Left cardiac atrium (tissue), 4 donors: ENCODE measurements around the gene CTSA. TPM values are rescaled to one million over a fixed set of nuclear protein-coding genes. Genes with fewer than 3 reads are reported as not detected.

Experiments used
- ATAC-seq, 2 donors: fragments of 200-7000 bp; cut with Tn5 transposase; one replicate each; pipeline ENCODE4 v1.9.1; 2020; ENCODE audit warnings: mild to moderate bottlenecking in 2 of 2, moderate library complexity in 2 of 2
- DNase-seq: peaks from one replicate; pipeline ENCODE4 v3.0.0-alpha.2; 2020
- intact Hi-C, 2 donors: fragments of 100-400 bp; cut with DNase I; formaldehyde crosslinking; loops; one replicate each; pipeline versions ENCODE4 v1.14.1 to v1.15.1; 2022 to 2023
- total RNA-seq, 2 donors: library from RNA; stranded (reverse); fragmentation: NEBNext Ultra II Directional; extraction: Animal tissue kit (Norgen Biotek cat#: 25700); gene quantifications; one replicate each; pipeline ENCODE4 v1.2.1, GENCODE V29; 2021
- donor health status: DM: no; HTN: yes; CAD: no.
- donor health status: DM: no; HTN: yes; CAD: no; lungs with severe emphysema.
- donor health status: DM: yes; HTN: yes; CAD: no.
- donor health status: Dilated cardiomyopathy.

Gene CTSA
- total RNA-seq, 2 donors from 2014 or later: 107 to 108 TPM

DNA sequence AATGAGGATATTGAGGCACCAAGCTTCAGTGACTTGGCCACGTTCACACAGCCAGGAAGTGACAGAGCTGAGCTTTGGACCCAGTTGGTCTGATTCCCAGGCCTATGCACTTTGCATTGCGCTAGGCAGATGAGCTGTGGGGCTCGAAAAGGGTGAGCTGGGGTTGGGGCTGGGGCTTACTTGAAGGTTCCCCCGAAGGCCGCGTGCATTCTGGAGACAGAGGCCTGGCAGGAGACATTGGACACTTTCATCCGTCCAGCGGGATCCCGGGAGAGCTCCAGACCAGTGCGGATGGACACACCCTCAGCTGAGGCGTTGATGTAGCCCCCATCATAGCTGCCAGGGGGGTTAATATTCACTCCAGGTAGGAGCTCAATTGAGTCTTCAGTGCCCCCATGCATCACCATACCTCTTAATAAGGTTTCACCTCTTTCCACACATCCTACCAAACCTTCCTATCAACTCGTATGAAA lies 18.2 kb downstream of the CTSA start:
- DNase-seq (no peak), ATAC-seq (no peak)
- intact Hi-C loops: no loop called here

DNA sequence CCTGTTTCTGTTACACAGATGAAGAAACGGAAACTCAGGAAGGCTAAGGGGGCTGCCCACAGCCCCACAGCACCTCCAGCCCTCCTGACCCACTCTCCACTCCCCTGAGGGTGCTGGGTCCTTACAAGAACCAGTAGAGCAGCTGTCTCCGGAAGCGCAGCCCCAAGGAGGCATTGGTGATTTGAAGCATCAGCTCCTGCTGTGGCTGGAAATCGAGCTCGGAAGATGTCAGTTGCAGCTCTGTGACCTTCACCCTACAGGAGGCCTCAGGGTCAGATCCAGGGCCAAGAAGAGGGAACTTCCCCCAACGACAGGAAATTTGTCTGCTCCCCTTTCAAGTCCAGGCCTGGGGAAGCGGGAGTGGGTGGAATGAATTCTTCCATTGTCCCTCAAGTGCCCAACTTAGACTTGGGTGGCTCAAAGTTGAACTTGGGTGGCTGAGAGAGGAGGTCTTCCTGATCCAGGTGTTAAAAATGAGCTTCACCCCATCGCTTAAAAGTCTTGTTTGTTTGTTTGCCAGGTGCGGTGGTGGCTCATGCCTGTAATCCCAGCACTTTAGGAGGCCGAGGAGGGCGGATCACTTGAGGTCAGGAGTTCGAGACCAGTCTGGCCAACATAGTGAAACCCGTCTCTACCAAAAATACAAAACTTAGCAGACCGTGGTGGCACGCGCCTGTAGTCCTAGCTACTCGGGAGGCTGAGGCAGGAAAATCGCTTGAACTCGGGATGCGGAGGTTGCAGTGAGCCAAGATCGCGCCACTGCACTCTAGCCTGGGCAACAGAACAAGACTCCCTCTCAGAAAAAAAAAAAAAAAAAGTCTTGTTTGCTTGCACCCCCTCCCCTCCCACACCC lies 18.9 kb downstream of the CTSA start:
- intact Hi-C loops: no loop called here
- no peak for DNase-seq

DNA sequence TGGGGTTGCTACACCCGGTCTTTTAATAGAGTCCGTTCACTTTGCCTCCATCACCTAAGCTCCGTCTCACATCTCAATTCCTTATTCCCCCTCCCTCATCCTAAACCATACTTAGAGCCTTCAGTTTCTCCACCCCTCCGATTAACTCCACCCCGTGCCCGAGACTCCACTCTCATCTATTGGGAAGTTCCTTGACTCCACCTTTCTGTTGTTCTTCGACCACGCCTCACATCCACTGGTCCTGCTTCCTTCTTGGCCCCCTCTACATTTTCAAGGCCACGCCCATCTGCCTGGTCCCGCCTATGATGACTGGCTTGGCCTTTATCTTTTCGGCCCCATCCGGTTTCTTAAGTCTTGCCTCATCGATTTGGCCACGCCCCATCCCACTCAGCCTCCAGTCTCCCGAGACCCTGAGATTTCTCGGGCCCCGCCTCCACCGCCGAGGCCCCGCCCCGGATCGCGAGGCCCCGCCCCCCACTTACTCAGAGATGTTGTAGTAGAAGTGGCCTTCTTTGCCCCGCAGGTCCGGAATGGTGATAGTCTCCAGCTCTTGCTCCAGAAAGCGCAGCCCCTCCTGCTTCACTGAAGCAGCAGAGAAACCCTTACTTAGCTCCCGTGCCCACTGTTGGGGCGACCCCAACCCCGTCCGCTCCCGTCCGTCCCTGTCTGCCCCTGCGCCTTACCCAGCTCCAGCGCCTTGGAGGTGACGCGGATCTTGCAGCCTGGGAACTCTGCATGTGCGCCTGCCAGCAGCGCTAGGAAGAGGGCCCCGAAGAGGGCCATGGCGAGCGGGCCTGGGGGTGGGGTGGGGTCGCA lies 19.7 kb downstream of the CTSA start:
- DNase-seq: peak; percentile 97
- ATAC-seq: peak; percentile 90 to 91
- intact Hi-C loops: no loop called here

More for the DNA sequence above, 18.9 kb downstream of the CTSA start:
- no peak for ATAC-seq

DNA sequence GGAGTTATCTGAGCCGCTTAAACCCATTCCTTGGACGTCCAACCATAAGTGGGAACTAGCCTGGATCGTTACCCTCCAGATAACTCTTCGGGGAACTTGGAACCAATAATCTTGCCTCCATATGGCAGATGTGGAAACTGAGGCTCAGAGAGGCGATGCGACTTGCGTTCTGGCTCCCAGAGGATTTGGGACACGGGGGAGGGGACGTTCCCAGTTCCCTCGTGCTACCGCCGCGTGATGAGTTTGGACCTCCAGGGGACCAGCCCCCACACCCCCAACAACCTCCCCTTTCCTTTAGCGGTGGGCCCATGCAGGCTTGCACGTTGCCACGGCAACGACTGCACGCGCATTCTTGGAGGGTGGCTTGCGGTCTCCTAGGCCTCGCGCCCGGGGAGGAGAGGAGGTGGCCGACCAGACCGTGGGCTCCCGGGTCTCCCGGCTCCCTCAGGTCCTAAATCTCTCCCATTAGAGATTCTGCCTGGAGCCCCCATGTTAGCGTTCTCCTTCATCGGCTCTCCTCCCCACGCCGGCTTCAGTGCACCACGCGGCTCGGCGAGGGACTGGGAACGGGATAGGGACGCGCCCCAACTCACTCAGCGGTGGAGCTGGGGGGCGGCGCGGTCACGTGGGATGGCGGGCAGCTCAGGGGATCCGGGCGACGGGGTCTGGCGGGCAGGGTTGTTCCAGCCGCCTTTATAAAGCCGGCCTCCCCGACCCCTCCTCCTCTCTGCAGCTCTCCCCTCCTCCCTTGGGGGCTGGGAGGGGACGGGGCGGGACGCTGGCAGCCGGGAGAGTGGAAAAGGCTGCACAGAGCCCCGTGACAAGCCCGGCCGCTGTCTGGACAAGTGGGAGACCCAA lies 20.6 kb downstream of the CTSA start, which contains the start of gene PLTP:
Gene PLTP (minus strand): TSS at position 670 of the 858 bp plus-strand sequence. CDS start 703 bp downstream, outside the sequence.
- intact Hi-C loops: no loop called here
- peak; percentile 78 for DNase-seq

DNA sequence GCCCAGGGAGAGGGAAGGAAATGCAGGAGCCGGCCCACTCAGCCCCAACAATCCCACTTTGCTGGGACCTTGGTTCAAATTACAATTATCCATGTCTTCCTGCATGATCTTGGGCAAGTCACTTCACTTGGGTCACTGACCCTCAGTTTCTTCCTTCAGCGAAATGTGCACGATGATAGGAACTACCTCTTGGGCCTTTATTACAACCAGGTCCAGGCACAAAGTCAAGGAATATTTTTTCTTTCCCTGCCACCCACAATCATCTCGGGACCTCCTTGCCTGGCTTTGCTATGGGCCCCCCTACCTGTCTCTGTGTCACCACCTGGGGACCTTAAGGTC lies 21.2 kb downstream of the CTSA start:
- intact Hi-C loops: no loop called here
- ATAC-seq (no peak), DNase-seq (no peak)

More for the DNA sequence above, 20.6 kb downstream of the CTSA start, which contains the start of gene PLTP:
- ATAC-seq: peak; percentile 62 to 64

DNA sequence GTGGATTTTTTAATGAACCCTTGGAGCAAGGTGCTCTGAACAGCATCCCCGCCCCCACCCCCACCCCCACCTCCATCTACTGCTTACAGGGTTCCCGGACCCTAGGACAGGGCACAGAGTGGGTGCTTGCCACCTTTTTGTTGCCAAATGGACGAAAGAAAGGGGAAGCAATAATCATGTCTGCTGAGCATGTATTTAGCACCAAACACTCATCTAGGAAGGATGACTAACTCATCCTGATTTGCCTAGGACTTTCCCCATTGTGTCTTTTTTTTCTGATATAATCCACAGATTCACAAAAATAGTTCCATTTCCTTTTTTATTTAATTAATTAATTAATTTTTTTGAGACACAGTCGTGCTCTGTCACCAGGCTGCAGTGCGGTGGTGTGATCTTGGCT lies 22.0 kb downstream of the CTSA start:
- intact Hi-C loops: no loop called here
- no peak for ATAC-seq
- DNase-seq: no peak

DNA sequence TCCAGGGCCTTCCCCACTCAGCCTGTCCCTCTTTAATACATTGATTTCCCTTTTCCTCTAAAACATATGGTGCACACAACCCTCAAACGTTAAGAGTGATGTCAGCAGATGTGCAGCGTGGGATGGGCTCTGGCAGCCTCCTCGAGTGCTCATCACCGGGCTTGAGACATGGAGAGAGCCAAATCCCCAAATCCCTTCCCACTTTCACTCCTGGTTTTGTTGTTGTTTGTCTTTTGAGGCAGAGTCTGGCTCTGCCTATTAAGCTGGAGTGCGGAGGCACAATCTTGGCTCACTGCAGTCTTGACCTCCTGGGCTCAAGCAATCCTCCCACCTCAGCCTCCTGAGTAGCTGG lies 26.6 kb downstream of the CTSA start:
- no peak for DNase-seq
- intact Hi-C loops: no loop called here
- peak in 1 of 2 donors; percentile 46 for ATAC-seq

DNA sequence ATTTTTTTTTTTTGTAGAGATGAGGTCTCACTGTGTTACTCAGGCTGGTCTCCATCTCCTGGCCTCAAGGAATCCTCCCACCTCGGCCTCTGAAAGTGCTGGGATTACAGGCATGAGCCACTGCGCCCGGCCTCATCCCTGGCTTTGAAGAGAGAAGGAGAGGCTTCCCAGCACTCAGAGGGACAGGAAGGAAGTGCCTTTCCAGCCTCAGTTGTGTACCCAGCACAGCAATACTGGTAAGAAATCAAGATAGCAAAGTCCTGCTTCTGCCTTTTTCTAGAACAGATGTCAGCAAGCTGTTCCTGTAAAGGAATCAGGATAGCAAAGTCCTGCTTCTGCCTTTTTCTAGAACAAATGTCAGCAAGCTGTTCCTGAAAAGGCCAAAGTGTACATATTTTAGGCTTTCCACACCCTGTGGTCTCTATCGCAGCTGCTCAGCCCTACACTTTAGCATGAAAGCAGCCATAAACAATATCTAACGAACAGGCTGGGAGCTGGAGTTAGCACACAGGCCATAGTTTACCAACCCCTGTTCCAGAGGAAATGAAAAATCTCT lies 27.1 kb downstream of the CTSA start:
- DNase-seq (no peak), ATAC-seq (peak; percentile 13 to 33)
- intact Hi-C loops: no loop called here

DNA sequence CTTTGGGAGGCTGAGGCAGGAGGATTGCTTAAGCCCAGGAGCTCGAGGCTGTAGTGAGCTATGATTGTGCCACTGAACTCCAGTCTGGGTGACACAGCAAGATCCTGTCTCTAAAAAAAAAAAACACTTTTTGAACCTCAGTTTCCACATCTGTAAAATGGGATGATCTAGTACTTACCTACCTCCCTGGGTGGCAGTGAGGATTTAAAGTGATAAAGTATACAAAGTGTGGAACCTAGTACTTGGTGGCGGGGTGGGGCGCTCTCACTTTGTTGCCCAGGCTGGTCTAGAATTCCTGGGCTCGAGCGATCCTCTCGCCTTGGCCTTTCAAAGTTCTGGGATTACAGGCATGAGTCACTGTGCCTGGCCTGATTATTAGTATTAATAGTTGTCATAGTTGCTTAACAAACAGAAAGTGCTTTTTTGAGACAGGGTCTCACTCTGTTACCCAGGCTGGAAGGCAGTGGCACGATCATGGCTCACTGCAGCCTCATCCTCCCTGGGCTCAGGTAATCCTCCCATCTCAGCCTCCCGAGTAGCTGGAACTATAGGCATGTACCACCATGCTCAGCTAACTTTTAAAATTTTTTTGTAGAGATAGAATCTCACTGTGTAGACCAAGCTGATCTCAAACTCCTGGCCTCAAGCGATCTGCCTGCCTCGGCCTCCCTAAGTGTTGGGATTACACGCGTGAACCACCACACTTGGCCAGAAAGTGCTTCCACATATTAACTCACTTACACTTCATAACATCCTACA lies 27.8 kb downstream of the CTSA start:
- intact Hi-C loops: no loop called here
- ATAC-seq (peak in 1 of 2 donors; percentile 2), DNase-seq (no peak)

DNA sequence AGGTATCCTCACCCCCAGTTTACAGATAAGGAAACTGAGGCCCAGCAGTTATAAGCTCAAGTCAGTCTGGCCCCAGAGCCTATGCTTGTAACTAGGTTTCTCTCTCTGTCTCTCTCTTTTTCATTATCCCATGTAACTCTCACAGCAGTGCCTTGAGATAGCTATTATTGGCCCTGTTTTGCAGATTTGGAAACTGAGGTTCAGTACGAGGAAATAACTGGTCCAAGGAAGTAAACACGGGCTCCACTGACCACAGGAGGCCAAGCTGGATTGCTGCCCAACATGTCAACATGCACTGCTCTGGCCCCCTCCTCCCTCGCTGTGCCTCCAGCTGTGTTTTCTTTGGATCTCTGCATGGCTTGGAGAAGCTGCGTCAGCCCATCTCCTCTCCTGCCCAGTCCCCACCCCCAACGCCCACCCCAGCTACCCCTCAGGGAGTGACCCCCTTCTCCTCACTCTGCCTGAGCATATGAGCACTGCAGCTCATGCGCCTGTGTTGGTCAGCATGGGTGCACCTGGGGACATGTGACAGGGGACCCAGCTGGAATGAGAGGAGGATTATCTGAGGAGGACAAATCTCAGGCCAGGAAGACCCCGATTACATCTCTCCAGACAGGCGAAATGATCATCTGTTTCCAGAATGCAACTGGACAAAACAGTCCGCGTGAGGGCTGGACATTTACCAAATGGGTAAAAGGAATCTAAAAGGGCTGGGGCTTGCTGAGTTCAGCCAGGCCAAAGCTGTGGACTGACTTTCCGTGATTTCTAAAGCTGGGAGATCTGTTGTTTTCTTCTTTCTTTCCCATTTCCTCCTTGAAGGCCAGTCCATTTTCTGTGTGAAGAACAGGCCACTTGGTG lies 28.6 kb downstream of the CTSA start:
- DNase-seq (peak; percentile 83), ATAC-seq (peak; percentile 73 to 81)
- intact Hi-C loops: no loop called here

DNA sequence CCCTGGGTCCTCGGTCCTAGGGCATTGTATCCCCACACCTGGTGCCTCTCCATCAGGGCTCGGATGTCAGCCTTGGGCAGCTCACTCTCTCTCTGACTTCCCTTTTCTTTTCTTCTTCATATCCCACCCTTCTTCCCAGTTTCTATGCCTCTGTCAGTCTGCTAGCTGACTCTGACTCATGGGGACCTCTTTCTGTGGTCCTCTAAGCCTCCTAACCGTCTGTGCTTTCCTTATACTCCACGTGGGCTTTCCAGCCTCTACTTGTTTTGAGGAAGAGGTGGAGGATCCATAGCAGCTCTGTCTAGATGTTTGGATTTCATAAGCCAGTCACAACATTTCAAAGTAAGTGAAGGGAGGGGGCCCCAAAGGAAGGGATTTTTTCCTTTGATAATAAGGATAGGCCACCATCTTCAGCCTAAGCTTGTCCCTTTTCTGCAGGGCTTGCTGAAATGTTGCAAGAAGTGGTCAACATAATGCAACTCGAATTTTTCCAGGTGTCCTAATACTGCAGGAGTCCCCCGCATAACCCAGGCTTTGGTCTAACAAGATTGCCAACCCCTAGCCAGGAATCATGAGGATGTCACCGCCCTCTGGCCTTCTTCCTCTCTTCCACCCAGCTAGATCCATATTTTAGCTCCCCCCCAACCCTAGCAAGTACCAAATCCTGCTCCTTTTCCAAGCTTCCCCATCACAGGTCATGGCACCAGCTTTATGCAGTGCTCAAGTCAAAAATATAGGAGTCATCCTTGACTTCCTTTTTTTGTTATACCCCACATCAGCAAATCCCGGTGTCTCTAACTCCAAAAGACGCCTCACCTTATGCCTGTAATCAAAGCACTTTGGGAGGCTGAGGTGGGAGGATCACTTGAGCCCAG lies 29.6 kb downstream of the CTSA start:
- intact Hi-C loops: no loop called here
- DNase-seq (no peak), ATAC-seq (peak in 1 of 2 donors; percentile 2)

DNA sequence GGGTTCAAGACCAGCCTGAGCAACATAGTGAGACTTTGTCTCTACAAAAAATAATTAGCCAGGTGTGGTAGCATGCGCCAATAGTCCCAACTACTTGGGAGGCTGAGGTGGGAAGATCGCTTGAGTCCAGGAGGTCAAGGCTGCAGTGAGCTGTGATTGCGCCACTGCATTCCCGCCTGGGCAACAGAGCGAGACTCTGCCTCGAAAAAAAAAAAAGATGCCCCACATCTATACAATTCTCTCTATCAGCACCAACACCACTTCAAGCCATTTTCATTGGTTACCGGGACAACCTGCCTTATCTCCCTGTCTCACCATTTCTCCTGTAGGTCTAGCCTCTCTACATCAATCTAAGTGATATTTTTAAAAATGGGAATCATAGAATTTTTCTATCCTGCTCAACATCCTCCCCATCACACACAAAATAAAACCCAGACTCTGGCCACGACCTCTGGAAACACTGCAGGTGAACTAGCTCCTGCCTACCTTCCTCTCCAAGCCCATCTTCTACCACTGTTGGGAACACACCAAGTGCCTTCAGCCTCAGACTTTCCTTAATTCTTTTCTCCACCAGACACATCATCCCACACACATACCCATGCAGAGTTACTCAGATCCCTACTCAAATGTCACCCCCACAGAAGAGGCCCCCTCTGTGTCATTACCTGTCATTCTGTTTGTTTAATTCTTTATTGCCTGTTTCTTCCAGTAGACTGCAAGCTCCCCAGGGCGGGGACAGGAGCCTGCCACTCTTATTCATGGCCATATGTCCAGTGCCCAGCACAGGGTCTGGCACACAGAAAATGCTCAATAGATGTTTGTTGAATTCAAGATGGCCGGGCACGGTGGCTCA lies 30.4 kb downstream of the CTSA start:
- DNase-seq (no peak), ATAC-seq (no peak)
- intact Hi-C loops: no loop called here

DNA sequence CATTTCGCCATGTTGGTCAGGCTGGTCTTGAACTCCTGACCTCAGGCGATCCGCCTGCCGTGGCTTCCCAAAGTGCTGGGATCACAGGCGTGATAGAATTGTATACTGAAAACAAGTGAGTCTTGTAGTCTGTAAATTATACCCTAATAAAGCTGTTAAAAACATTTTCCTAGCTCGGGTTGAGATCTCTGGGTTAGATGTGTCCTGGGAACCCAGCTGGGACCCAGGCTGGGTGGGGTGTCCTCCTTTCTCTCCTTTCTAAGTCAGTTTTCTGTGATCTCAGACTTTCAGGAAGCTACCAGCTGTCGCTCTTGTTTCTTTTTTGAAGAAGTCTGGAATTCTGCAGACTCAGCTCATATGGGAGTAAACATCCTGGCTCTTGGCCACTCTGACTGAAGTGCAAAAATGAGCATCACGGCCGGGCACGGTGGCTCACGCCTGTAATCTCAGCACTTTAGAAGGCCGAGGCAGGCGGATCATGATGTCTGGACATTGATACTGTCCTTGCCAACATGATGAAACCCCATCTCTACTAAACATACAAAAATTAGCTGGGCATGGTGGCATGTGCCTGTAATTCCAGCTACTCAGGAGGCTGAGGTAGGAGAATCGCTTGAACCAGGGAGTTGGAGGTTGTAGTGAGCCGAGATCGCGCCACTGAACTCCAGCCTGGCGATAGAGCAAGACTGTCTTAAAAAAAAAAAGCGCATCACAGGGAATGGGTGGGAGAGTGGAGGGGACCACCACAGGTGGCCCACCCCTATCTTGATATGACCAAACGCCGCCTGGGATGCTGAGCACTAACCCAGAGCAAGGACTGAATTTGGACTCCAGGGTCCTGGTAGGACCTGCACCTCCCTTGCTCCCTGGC lies 33.5 kb downstream of the CTSA start:
- intact Hi-C loops: no loop called here
- DNase-seq: peak; percentile 63

DNA sequence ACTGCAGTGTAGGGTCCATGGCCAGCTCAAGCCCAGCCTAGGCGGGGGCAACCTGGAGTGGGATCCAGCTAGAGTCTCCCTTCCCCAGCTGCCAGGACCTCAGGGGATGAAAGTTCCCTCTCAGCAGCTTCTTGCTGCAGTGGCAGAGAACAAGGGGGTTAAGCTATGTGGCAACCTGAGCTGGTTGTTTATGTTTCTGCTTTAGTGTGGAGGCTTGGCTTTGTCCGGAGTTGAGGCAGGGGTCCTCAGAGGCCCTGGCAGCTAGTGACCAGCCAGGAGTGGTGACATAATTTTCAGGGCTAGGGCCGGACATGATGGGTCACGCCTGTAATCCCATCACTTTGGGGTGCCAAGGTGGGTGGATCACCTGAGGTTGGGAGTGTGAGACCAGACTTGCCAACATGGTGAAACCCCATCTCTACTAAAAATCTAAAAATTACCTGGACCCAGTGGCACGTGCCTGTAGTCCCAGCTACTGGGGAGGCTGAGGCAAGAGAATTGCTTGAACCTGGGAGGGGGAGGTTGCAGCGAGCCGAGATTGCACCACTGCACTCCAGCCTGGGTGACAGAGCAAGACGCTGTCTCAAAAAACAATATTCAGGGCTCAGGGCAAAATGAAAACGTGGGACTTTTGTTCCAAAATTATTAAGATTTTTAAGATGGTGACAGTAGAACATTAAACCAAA lies 34.8 kb downstream of the CTSA start:
- intact Hi-C loops: no loop called here
- DNase-seq (no peak), ATAC-seq (no peak)

More for the DNA sequence above, 33.5 kb downstream of the CTSA start:
- ATAC-seq: peak; percentile 58 to 65
